B cell (primary cell): ENCODE measurements around the gene TMEM131. TPM values are rescaled to one million over a fixed set of nuclear protein-coding genes. Genes with fewer than 3 reads are reported as not detected.

Source experiments
- ATAC-seq: fragments of 200-7000 bp; cut with Tn5 transposase; one replicate; pipeline ENCODE4 v1.10.0; 2021; ENCODE audit warnings: low read depth, mild to moderate bottlenecking, moderate number of reproducible peaks, moderate library complexity
- CTCF ChIA-PET: fragments of 350-600 bp; sonication (Branson Sonifier 250); formaldehyde crosslinking; loops from one replicate; lab custom pipeline; 2021; ENCODE audit warnings: antibody characterized with exemption, inconsistent platforms; lab: Charles Lee
- POLR2A ChIA-PET: fragments of 350-600 bp; sonication (Branson Sonifier 250); formaldehyde crosslinking; loops from one replicate; lab custom pipeline; 2021; ENCODE audit warnings: antibody characterized with exemption; lab: Charles Lee
- DNase-seq: peaks from one replicate; pipeline ENCODE4 v3.0.0; 2013
- H2AFZ ChIP-seq: 2 replicates; pipeline ENCODE4 v1.6.1; 2012; ENCODE audit warnings: mild to moderate bottlenecking, low read depth, low read length; ENCODE audit not compliant: insufficient read depth, poor library complexity, severe bottlenecking
- H3K27ac ChIP-seq, 2 donors: 1 replicate in 1 of 2; 2 replicates in 1 of 2; pipeline ENCODE4 v1.5.1; 2012 to 2013; ENCODE audit warnings: low read length in 2 of 2, mild to moderate bottlenecking in 2 of 2, moderate library complexity in 1 of 2
- H3K27me3 ChIP-seq, 4 experiments: fragments of 200-600 bp in 1 of 4; sonication (generic) in 1 of 4; replicated peaks in 1 of 4; 1 replicate in 2 of 4; 2 replicates in 2 of 4; pipeline versions ENCODE4 v1.6.1 to v1.7.0; 2013 to 2016; ENCODE audit warnings: low read length in 3 of 4, mild to moderate bottlenecking in 2 of 4, mixed read lengths in 1 of 4, moderate library complexity in 1 of 4; ENCODE audit not compliant: insufficient read depth in 4 of 4, control insufficient read depth in 3 of 4; ENCODE audit errors: control extremely low read depth in 1 of 4
- H3K36me3 ChIP-seq, 2 experiments: replicated peaks in 1 of 2; 1 replicate in 1 of 2; 2 replicates in 1 of 2; pipeline versions ENCODE4 v1.6.1 to v1.7.1; 2013; ENCODE audit warnings: low read length in 1 of 2; ENCODE audit not compliant: insufficient read depth in 2 of 2, control insufficient read depth in 1 of 2; ENCODE audit errors: control extremely low read depth in 1 of 2, extremely low read depth in 1 of 2
- H3K4me1 ChIP-seq, 2 donors: fragments of 200-600 bp in 1 of 2; sonication (generic) in 1 of 2; 1 replicate in 1 of 2; 2 replicates in 1 of 2; pipeline versions ENCODE4 v1.5.1 to v1.6.1; 2013 to 2017; ENCODE audit warnings: low read length in 2 of 2; ENCODE audit not compliant: control insufficient read depth in 2 of 2, insufficient read depth in 2 of 2
- H3K4me2 ChIP-seq: replicated peaks from 2 replicates; pipeline ENCODE3; 2012; ENCODE audit warnings: mild to moderate bottlenecking, low read depth, low read length; ENCODE audit not compliant: poor library complexity, severe bottlenecking
- H3K4me3 ChIP-seq, 5 experiments: fragments of 200-600 bp in 1 of 5; sonication (generic) in 1 of 5; 1 replicate in 3 of 5; 2 replicates in 2 of 5; pipeline versions ENCODE4 v1.5.1 to v1.7.0; 2011 to 2016; ENCODE audit warnings: low read length in 4 of 5, mild to moderate bottlenecking in 4 of 5, low read depth in 2 of 5, control low read depth in 1 of 5, moderate library complexity in 1 of 5; ENCODE audit not compliant: insufficient read depth in 1 of 5; ENCODE audit errors: control extremely low read depth in 1 of 5, extremely low read depth in 1 of 5
- H3K79me2 ChIP-seq: fragments of 200-600 bp; sonication (generic); one replicate; pipeline ENCODE4 v1.6.0; 2016; ENCODE audit warnings: low read length; ENCODE audit not compliant: control insufficient read depth, insufficient read depth
- H3K9ac ChIP-seq: fragments of 200-600 bp; sonication (generic); 2 replicates; pipeline ENCODE4 v1.6.1; 2017; ENCODE audit warnings: mild to moderate bottlenecking, low read length, moderate library complexity
- H3K9me3 ChIP-seq, 3 donors: one replicate each; pipeline versions ENCODE4 v1.6.1 to v1.7.1; 2013; ENCODE audit warnings: low read length in 2 of 3; ENCODE audit not compliant: control insufficient read depth in 2 of 3, insufficient read depth in 1 of 3; ENCODE audit errors: control extremely low read depth in 1 of 3
- H4K20me1 ChIP-seq: 2 replicates; pipeline ENCODE4 v1.6.0; 2012; ENCODE audit warnings: mild to moderate bottlenecking, low read length; ENCODE audit not compliant: insufficient read depth, control insufficient read depth, poor library complexity, severe bottlenecking
- H3K27ac Mint-ChIP-seq: one replicate; pipeline ENCODE4 v1.8.0; 2021; ENCODE audit warnings: mixed read lengths
- H3K27me3 Mint-ChIP-seq: one replicate; pipeline ENCODE4 v1.8.0; 2021; ENCODE audit warnings: mixed read lengths
- H3K4me1 Mint-ChIP-seq: one replicate; pipeline ENCODE4 v1.8.0; 2021; ENCODE audit warnings: mixed read lengths
- H3K4me3 Mint-ChIP-seq: one replicate; pipeline ENCODE4 v1.8.0; 2021; ENCODE audit warnings: mixed read lengths
- H3K9me3 Mint-ChIP-seq: one replicate; pipeline ENCODE4 v1.8.0; 2022; ENCODE audit warnings: mixed read lengths; ENCODE audit not compliant: insufficient read depth
- EZH2 ChIP-seq: IDR thresholded peaks from 2 replicates; pipeline ENCODE4 v1.6.1; 2012; ENCODE audit warnings: borderline replicate concordance, low read depth, mild to moderate bottlenecking, moderate library complexity, low read length; ENCODE audit not compliant: insufficient read depth, poor library complexity, severe bottlenecking
- WGBS: methylation state at CpG from one replicate; pipeline ENCODE4 v1.1.5; 2013; ENCODE audit warnings: missing lambda C conversion rate; ENCODE audit not compliant: insufficient coverage; 5-methylcytosine and 5-hydroxymethylcytosine counted together
- intact Hi-C: fragments of 100-400 bp; cut with micrococcal nuclease; formaldehyde crosslinking; loops from one replicate; pipeline ENCODE4 v1.10.0; 2022
- polyA plus RNA-seq: library from polyadenylated mRNA; depleted of rRNA; stranded (reverse); fragments of >200 nt; gene quantifications from 2 replicates; pipeline ENCODE4 v1.2.3, GENCODE V29; 2012
- total RNA-seq, 2 donors: library from RNA; stranded (reverse); fragments of 120-200 nt in 1 of 2; gene quantifications; 1 replicate in 1 of 2; 2 replicates in 1 of 2; pipeline versions ENCODE4 v1.2.3 to v1.2.4, GENCODE V29; 2013 to 2022
- TF ChIP-seq, protein P1 (sequence below): fragments of 200-600 bp; IDR thresholded peaks from one replicate; pipeline ENCODE4 v1.8.0; 2022; ENCODE audit warnings: antibody characterized with exemption, mild to moderate bottlenecking

TMEM131 gene
- total and polyA plus RNA-seq, 2 donors (not counting 1 experiment from before 2014, with no cell fraction given), result 24.3 to 101 TPM

DNA sequence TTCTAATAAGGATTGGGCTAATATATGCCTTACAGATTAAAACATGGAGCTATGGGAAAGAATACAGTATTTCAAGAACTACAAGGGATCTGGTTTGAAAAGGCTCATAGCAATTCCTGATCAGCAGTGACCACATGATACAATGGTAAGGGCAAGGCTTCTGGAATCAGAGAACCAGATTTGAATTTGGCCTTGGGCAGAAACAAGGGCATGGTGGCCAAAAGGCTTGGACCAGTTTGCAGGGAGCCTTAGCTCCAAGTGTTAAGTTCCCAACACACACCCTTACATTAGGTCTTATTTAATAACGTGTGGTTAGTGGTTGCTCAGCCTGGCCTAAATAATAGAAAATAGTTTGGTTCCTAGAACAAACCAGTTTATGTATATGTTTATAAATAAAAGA lies 194.7 kb downstream of the TMEM131 start:
- Histone ChIP-seq H3K4me2 (no peak overlapping the region), H3K27me3 (no peaks in the 10 kb centered on the region), H3K79me2 (no peaks in the 10 kb centered on the region), H4K20me1 (no peaks in the 10 kb centered on the region), H2AFZ (no peak overlapping the region), H3K27ac (no peak overlapping the region), H3K4me1 (no peaks in the 10 kb centered on the region), H3K36me3 (peaks cover 29 to 93% of the 10 kb centered on the region in 2 experiments), H3K9me3 (no peaks in the 10 kb centered on the region), H3K9ac (no peak overlapping the region), H3K4me3 (no peak overlapping the region)
- TF ChIP-seq, protein P1, sequence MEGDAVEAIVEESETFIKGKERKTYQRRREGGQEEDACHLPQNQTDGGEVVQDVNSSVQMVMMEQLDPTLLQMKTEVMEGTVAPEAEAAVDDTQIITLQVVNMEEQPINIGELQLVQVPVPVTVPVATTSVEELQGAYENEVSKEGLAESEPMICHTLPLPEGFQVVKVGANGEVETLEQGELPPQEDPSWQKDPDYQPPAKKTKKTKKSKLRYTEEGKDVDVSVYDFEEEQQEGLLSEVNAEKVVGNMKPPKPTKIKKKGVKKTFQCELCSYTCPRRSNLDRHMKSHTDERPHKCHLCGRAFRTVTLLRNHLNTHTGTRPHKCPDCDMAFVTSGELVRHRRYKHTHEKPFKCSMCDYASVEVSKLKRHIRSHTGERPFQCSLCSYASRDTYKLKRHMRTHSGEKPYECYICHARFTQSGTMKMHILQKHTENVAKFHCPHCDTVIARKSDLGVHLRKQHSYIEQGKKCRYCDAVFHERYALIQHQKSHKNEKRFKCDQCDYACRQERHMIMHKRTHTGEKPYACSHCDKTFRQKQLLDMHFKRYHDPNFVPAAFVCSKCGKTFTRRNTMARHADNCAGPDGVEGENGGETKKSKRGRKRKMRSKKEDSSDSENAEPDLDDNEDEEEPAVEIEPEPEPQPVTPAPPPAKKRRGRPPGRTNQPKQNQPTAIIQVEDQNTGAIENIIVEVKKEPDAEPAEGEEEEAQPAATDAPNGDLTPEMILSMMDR, result no peak
- no peak for TF ChIP-seq EZH2
- WGBS, result no CpG with 5 or more reads among the region's 1 CpG
- Mint-ChIP-seq H3K27ac (no peak overlapping the region), H3K4me3 (no peak overlapping the region), H3K27me3 (no peaks in the 10 kb centered on the region), H3K9me3 (no peaks in the 10 kb centered on the region), H3K4me1 (no peaks in the 10 kb centered on the region)
- CTCF ChIA-PET, result interaction anchor here (0.9 kb wide), 1 partner anchor 585 kb away, joined by 4 read pairs; no protein-coding TSS in a partner anchor
- POLR2A ChIA-PET, result no interaction called here
- ATAC-seq, result no peak
- no peak for DNase-seq
- intact Hi-C loops, result no loop called here

DNA sequence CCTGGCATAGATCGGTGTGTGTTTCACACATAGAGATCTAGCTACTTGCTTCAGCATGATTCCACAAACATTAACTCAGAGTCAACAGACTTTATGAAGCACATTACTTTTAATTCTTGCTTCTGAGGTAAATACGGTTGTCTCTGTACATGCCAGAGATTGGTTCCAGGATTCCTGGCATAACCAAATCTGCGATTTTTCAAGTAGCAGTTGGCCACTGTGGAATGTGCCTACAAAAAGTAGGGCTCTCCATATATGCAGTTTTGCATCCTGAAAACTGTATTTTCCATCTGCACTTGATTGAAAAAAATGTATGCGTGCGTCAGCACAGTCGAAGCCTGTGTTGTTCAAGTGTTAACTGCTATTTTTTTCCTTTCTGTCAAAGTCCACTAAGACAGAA lies 197.3 kb downstream of the TMEM131 start:
- Histone ChIP-seq H4K20me1 (no peaks in the 10 kb centered on the region), H2AFZ (no peak overlapping the region), H3K9me3 (no peaks in the 10 kb centered on the region), H3K27ac (no peak overlapping the region), H3K4me2 (no peak overlapping the region), H3K27me3 (no peaks in the 10 kb centered on the region), H3K4me1 (no peaks in the 10 kb centered on the region), H3K36me3 (peaks cover 28 to 74% of the 10 kb centered on the region in 2 experiments), H3K4me3 (no peak overlapping the region), H3K79me2 (no peaks in the 10 kb centered on the region), H3K9ac (no peak overlapping the region)
- H3K4me3 Mint-ChIP-seq, result no peak overlapping the region
- no peak overlapping the region for H3K27ac Mint-ChIP-seq
- ChIA-PET POLR2A (interaction anchor here (0.6 kb wide), 1 partner anchor 378 kb away, joined by 3 read pairs; no protein-coding TSS in a partner anchor), CTCF (interaction anchor here (2.3 kb wide), 1 partner anchor 471 kb away, joined by 6 read pairs; no protein-coding TSS in a partner anchor)
- DNase-seq, result no peak
- TF ChIP-seq, protein P1, result no peak
- no peak for TF ChIP-seq EZH2
- H3K9me3 Mint-ChIP-seq, result no peaks in the 10 kb centered on the region
- ATAC-seq, result no peak
- intact Hi-C loops, result no loop called here
- H3K27me3 Mint-ChIP-seq, result no peaks in the 10 kb centered on the region
- 95% methylated on average over 2 of the region's 6 CpGs for WGBS
- no peaks in the 10 kb centered on the region for H3K4me1 Mint-ChIP-seq
